IMR-90 (cell line): ENCODE results near the gene KNCN. TPM values are rescaled to one million over a fixed set of nuclear protein-coding genes. Genes with fewer than 3 reads are reported as not detected.

Source experiments
- ATAC-seq: fragments of 200-7000 bp; cut with Tn5 transposase; 2 replicates; pipeline ENCODE4 v1.9.1; 2020; ENCODE audit warnings: low read depth, mild to moderate bottlenecking, moderate library complexity
- BruUV-seq: library from RNA; stranded (reverse); fragments of 400-500 nt; replicated peaks from 2 replicates; lab custom pipeline; 2021; lab: Mats Ljungman, UMichigan
- CTCF ChIA-PET: fragments of 300-600 bp; formaldehyde crosslinking; extraction: SDS; loops from one replicate; lab custom pipeline; 2021; ENCODE audit warnings: antibody characterized with exemption; lab: Yijun Ruan, JAX
- POLR2A ChIA-PET: fragments of 300-600 bp; sonication (Branson Sonifier 250); formaldehyde crosslinking; loops from one replicate; lab custom pipeline; 2022; ENCODE audit warnings: antibody characterized with exemption; ENCODE audit not compliant: unreplicated experiment; lab: Charles Lee
- DNase-seq: peaks from one replicate; pipeline ENCODE4 v3.0.0; 2013
- H2AFZ ChIP-seq: replicated peaks from 2 replicates; pipeline ENCODE3; 2013; ENCODE audit warnings: low read length, mild to moderate bottlenecking; ENCODE audit not compliant: poor library complexity
- H2AK5ac ChIP-seq: 2 replicates; pipeline ENCODE4 v1.6.1; 2013; ENCODE audit warnings: low read depth, low read length, inconsistent platforms
- H2AK9ac ChIP-seq: replicated peaks from 2 replicates; pipeline ENCODE3; 2013; ENCODE audit warnings: mild to moderate bottlenecking, low read depth, low read length, moderate library complexity; ENCODE audit not compliant: poor library complexity
- H2BK120ac ChIP-seq: 2 replicates; pipeline ENCODE4 v1.6.1; 2013; ENCODE audit warnings: low read depth, low read length, inconsistent platforms
- H2BK15ac ChIP-seq: 3 replicates; pipeline ENCODE4 v1.6.1; 2013; ENCODE audit warnings: low read depth, low read length, inconsistent platforms
- H2BK20ac ChIP-seq: 2 replicates; pipeline ENCODE4 v1.6.1; 2013; ENCODE audit warnings: low read depth, mild to moderate bottlenecking, inconsistent platforms, low read length, moderate library complexity
- H2BK5ac ChIP-seq: 2 replicates; pipeline ENCODE4 v1.6.1; 2013; ENCODE audit warnings: mild to moderate bottlenecking, low read depth, low read length, inconsistent platforms; ENCODE audit not compliant: poor library complexity, severe bottlenecking
- H3K14ac ChIP-seq: replicated peaks from 2 replicates; pipeline ENCODE4 v1.6.1; 2013; ENCODE audit warnings: low read depth, low read length, inconsistent platforms
- H3K18ac ChIP-seq: 2 replicates; pipeline ENCODE4 v1.6.1; 2013; ENCODE audit warnings: low read depth, low read length, control low read depth
- H3K23ac ChIP-seq: 2 replicates; pipeline ENCODE4 v1.6.1; 2013; ENCODE audit warnings: low read depth, low read length, inconsistent platforms
- H3K27ac ChIP-seq: 2 replicates; pipeline ENCODE4 v1.5.1; 2013; ENCODE audit warnings: mild to moderate bottlenecking, control low read depth, low read length; ENCODE audit not compliant: insufficient read depth
- H3K27me3 ChIP-seq: 2 replicates; pipeline ENCODE4 v1.6.1; 2013; ENCODE audit warnings: low read length; ENCODE audit not compliant: control insufficient read depth, insufficient read depth
- H3K36me3 ChIP-seq: 2 replicates; pipeline ENCODE4 v1.6.1; 2013; ENCODE audit warnings: low read length, mixed read lengths; ENCODE audit not compliant: control insufficient read depth, insufficient read depth
- H3K4ac ChIP-seq: 2 replicates; pipeline ENCODE4 v1.6.1; 2013; ENCODE audit warnings: low read depth, low read length, inconsistent platforms
- H3K4me1 ChIP-seq: 2 replicates; pipeline ENCODE4 v1.6.1; 2013; ENCODE audit warnings: low read length, mixed read lengths; ENCODE audit not compliant: control insufficient read depth, insufficient read depth
- H3K4me2 ChIP-seq: 2 replicates; pipeline ENCODE4 v1.6.1; 2013; ENCODE audit warnings: low read depth, mild to moderate bottlenecking, control low read depth, low read length, moderate library complexity
- H3K4me3 ChIP-seq: 2 replicates; pipeline ENCODE4 v1.5.1; 2013; ENCODE audit warnings: low read depth, mild to moderate bottlenecking, control low read depth, low read length, moderate library complexity; ENCODE audit not compliant: insufficient read depth
- H3K56ac ChIP-seq: 2 replicates; pipeline ENCODE4 v1.6.1; 2013; ENCODE audit warnings: low read length, inconsistent platforms; ENCODE audit not compliant: insufficient read depth; ENCODE audit errors: extremely low read depth
- H3K79me1 ChIP-seq, 2 experiments: 2 replicates each; pipeline ENCODE4 v1.6.1; 2013; ENCODE audit warnings: low read length in 2 of 2, inconsistent platforms in 1 of 2, low read depth in 1 of 2
- H3K9ac ChIP-seq: 2 replicates; pipeline ENCODE4 v1.6.1; 2013; ENCODE audit warnings: low read depth, low read length, control low read depth
- H3K9me1 ChIP-seq: 2 replicates; pipeline ENCODE4 v1.6.1; 2013; ENCODE audit warnings: low read length, inconsistent platforms; ENCODE audit not compliant: insufficient read depth
- H3K9me3 ChIP-seq: 2 replicates; pipeline ENCODE4 v1.6.1; 2013; ENCODE audit warnings: low read length; ENCODE audit not compliant: control insufficient read depth, insufficient read depth
- H4K20me1 ChIP-seq: 2 replicates; pipeline ENCODE4 v1.6.1; 2013; ENCODE audit warnings: low read length, inconsistent platforms; ENCODE audit not compliant: insufficient read depth
- H4K5ac ChIP-seq: 2 replicates; pipeline ENCODE4 v1.6.1; 2013; ENCODE audit warnings: mild to moderate bottlenecking, low read depth, low read length, control low read depth
- H4K8ac ChIP-seq, 2 experiments: 2 replicates each; pipeline ENCODE4 v1.6.1; 2013; ENCODE audit warnings: low read depth in 2 of 2, low read length in 2 of 2, control low read depth in 1 of 2, inconsistent platforms in 1 of 2
- H4K91ac ChIP-seq: 2 replicates; pipeline ENCODE4 v1.6.1; 2013; ENCODE audit warnings: low read depth, low read length, inconsistent platforms; ENCODE audit not compliant: insufficient read depth
- MAFK ChIP-seq: IDR thresholded peaks from 2 replicates; pipeline ENCODE4 v1.6.1; 2012; ENCODE audit warnings: low read depth, low read length, improper control_type of control experiment
- POLR2A ChIP-seq: IDR thresholded peaks from 2 replicates; pipeline ENCODE4 v1.6.1; 2012; ENCODE audit warnings: mild to moderate bottlenecking, low read depth, low read length
- RFX5 ChIP-seq: IDR thresholded peaks from 2 replicates; pipeline ENCODE4 v1.8.0; 2012; ENCODE audit warnings: low read depth, mild to moderate bottlenecking, low read length, moderate library complexity
- WGBS, 2 experiments: methylation state at CpG; one replicate each; pipeline versions ENCODE4 v1.1.5 to v1.1.7; 2013; ENCODE audit warnings: missing lambda C conversion rate in 2 of 2; ENCODE audit not compliant: insufficient read length in 1 of 2; ENCODE audit errors: extremely low coverage in 2 of 2; 5-methylcytosine and 5-hydroxymethylcytosine counted together
- dilution Hi-C: fragments of 300-500 bp; cut with HindIII; formaldehyde crosslinking; loops from one replicate; pipeline ENCODE4 v1.14.3; 2018; ENCODE audit warnings: low sequenced_read_pairs; ENCODE audit not compliant: unreplicated experiment
- in situ Hi-C: fragments of 300-500 bp; cut with MboI; formaldehyde crosslinking; loops from 3 replicates; pipeline ENCODE4 v1.14.3; 2019; ENCODE audit warnings: low sequenced_read_pairs, inconsistent platforms, mixed read lengths
- intact Hi-C: fragments of 100-400 bp; cut with micrococcal nuclease; formaldehyde crosslinking; loops from 2 replicates; pipeline ENCODE4 v1.10.0; 2022
- polyA plus RNA-seq, 3 experiments: library from polyadenylated mRNA; depleted of rRNA; stranded (reverse); fragments of >200 nt; gene quantifications; 2 replicates each; pipeline ENCODE4 v1.2.3, GENCODE V29; 2012; ENCODE audit warnings: low replicate concordance in 1 of 3
- total RNA-seq: library from RNA; depleted of rRNA; stranded (reverse); fragments of >200 nt; gene quantifications from 2 replicates; pipeline ENCODE4 v1.2.3, GENCODE V29; 2012

The KNCN gene
- total and polyA plus RNA-seq, 2 of the 4 experiments (the other 2 are of a cell fraction) = not detected

DNA sequence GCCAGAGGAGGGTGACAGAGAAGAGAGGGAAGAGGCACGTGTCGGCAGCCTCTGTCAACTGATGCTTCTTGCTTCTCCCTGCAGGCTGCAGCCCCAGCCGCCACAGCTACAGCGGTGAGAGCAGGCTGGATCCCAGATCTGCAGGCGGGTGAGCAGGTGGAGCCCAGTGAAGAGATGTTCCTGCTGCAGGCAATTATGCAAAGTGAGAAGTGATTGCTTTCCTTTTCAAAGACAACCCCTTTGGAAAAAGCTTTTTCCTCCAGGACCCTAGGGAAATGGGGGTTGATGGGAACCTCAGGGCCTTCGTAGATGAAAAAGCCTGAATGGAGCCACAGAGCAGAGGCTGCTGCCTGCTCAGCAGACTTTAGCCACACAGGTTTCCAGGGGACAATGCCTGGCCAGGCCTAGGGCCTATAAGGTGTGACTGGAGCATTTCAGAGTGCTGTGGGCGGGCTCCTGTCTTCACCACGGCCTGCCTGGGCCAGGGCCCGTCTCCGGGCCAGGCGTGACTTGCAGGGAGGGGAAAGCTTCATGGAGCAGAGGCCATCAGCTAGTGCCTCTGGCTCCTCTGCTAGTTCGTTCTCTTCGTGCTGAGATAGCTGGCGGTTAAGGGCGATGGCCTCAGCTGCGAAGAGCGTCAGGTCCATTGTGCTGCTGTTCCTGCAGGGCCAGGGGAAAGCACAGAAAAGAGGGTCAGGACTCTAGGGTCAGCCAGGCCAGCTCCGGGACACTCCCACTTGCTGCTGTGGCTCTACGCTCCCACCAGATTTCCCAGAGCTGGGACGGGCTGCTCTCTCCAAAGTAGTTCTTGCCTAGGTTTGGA lies 6.9 kb upstream of the KNCN start:
- no peaks in the 10 kb centered on the region for H3K79me1 ChIP-seq
- dilution Hi-C loops (no loop called here), intact Hi-C loops (no loop called here), in situ Hi-C loops (no loop called here)
- H2AK5ac ChIP-seq = no peak overlapping the region
- no peak for DNase-seq
- CTCF ChIA-PET = no interaction called here
- H2AK9ac ChIP-seq = no peak overlapping the region
- no peak for ATAC-seq
- H3K14ac ChIP-seq = no peak overlapping the region
- no peak overlapping the region for H2BK120ac ChIP-seq
- H4K5ac ChIP-seq = no peak overlapping the region
- H3K9me3 ChIP-seq = no peaks in the 10 kb centered on the region
- no peak overlapping the region for H3K4ac ChIP-seq
- H2AFZ ChIP-seq = no peak overlapping the region
- no peak overlapping the region for H3K56ac ChIP-seq
- H2BK20ac ChIP-seq = no peak overlapping the region
- POLR2A ChIA-PET = no interaction called here
- H3K18ac ChIP-seq = no peak overlapping the region
- H3K9me1 ChIP-seq = no peaks in the 10 kb centered on the region; the same call in 1 of the 2 replicates
- H4K8ac ChIP-seq = no peak overlapping the region
- H3K23ac ChIP-seq = no peak overlapping the region
- 85% methylated on average over 12 of the region's 20 CpGs; no CpG with 5 or more reads in 1 of the 2 experiments for WGBS, 2 experiments
- H2BK5ac ChIP-seq = no peak overlapping the region
- no peaks in the 10 kb centered on the region for H3K4me1 ChIP-seq
- H3K36me3 ChIP-seq = peaks cover 31% of the 10 kb centered on the region
- no TSS peak for BruUV-seq
- H2BK15ac ChIP-seq = no peak overlapping the region
- H3K27me3 ChIP-seq = no peaks in the 10 kb centered on the region; the same call in none of the 2 replicates
- no peak overlapping the region for H3K4me3 ChIP-seq
- H4K91ac ChIP-seq = no peak overlapping the region
- no peak overlapping the region for H3K27ac ChIP-seq
- H3K4me2 ChIP-seq = no peak overlapping the region
- no peak for TF ChIP-seq POLR2A
- TF ChIP-seq MAFK = no peak
- TF ChIP-seq RFX5 = no peak
- H3K9ac ChIP-seq = no peak overlapping the region
- H4K20me1 ChIP-seq = no peaks in the 10 kb centered on the region
